ENCODE measurements around the gene HNRNPK.

Gene HNRNPK

DNA sequence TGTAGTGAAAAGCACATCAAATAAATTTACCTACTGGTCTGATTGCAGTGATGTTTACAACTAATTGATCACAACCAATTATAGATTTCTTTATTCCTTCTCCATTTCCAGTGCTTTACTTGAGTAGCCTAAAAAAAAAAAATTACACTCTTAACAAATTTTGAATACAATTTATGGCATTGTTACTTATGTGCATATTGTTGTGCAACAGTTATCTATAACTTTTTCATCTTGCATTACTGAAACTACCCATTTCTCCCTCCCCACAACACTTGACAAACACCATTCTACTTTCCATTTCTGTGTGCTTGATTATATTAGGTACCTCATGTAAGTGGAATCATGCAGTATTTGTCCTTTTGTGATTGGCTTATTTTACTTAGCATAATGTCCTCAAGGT, 12.9 kb upstream of the HNRNPK start:
- peaks cover 13% of the 10 kb centered on the region for H3K36me3 ChIP-seq (ENCODE audit: low read depth)
- H3K4me1 ChIP-seq (ENCODE audit: insufficient read depth, poor library complexity, severe bottlenecking): no peaks in the 10 kb centered on the region
- no peaks in the 10 kb centered on the region for H3K9me3 ChIP-seq (ENCODE audit: severe bottlenecking)
- H3K27me3 ChIP-seq (ENCODE audit: insufficient read depth, poor library complexity, severe bottlenecking): no peaks in the 10 kb centered on the region
- DNase-seq (ENCODE audit: low spot score) (no peak), ATAC-seq (ENCODE audit: low read depth) (no peak)
- H3K27ac ChIP-seq (ENCODE audit: poor library complexity, severe bottlenecking): no peak overlapping the region
- TF ChIP-seq, protein P1, sequence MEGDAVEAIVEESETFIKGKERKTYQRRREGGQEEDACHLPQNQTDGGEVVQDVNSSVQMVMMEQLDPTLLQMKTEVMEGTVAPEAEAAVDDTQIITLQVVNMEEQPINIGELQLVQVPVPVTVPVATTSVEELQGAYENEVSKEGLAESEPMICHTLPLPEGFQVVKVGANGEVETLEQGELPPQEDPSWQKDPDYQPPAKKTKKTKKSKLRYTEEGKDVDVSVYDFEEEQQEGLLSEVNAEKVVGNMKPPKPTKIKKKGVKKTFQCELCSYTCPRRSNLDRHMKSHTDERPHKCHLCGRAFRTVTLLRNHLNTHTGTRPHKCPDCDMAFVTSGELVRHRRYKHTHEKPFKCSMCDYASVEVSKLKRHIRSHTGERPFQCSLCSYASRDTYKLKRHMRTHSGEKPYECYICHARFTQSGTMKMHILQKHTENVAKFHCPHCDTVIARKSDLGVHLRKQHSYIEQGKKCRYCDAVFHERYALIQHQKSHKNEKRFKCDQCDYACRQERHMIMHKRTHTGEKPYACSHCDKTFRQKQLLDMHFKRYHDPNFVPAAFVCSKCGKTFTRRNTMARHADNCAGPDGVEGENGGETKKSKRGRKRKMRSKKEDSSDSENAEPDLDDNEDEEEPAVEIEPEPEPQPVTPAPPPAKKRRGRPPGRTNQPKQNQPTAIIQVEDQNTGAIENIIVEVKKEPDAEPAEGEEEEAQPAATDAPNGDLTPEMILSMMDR (IDR thresholded peaks at IDR 0.05; ENCODE audit: poor library complexity, severe bottlenecking): no peak
- no peak overlapping the region for H3K4me3 ChIP-seq (ENCODE audit: severe bottlenecking)

DNA sequence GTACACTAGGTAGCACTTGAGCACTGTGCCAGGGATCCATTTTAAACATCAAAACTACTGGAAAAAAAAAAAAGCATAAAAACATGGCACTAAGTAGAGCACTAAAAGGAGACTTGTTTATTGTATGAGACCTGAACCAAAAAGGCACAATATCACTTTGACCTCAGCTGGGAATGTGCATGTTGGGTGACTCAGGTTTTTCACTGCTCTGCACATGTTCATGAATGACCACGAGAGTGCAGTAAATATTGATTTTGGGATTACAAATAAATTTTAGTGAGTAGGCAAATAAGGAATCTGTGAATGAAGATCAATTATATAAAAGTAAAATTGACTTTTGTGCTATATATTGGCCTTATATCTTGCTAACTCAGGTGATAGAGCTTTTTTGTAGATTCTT, 12.4 kb upstream of the HNRNPK start:
- Histone ChIP-seq H3K36me3 (ENCODE audit: low read depth) (peaks cover 18% of the 10 kb centered on the region), H3K27ac (ENCODE audit: poor library complexity, severe bottlenecking) (no peak overlapping the region), H3K9me3 (ENCODE audit: severe bottlenecking) (no peaks in the 10 kb centered on the region), H3K4me3 (ENCODE audit: severe bottlenecking) (no peak overlapping the region), H3K4me1 (ENCODE audit: insufficient read depth, poor library complexity, severe bottlenecking) (peaks cover under 1% of the 10 kb centered on the region), H3K27me3 (ENCODE audit: insufficient read depth, poor library complexity, severe bottlenecking) (no peaks in the 10 kb centered on the region)
- TF ChIP-seq, protein P1 (IDR thresholded peaks at IDR 0.05; ENCODE audit: poor library complexity, severe bottlenecking): peak; percentile 28
- ATAC-seq (ENCODE audit: low read depth) (peak; percentile 44; the same call in 1 of the 3 replicates), DNase-seq (ENCODE audit: low spot score) (no peak)

DNA sequence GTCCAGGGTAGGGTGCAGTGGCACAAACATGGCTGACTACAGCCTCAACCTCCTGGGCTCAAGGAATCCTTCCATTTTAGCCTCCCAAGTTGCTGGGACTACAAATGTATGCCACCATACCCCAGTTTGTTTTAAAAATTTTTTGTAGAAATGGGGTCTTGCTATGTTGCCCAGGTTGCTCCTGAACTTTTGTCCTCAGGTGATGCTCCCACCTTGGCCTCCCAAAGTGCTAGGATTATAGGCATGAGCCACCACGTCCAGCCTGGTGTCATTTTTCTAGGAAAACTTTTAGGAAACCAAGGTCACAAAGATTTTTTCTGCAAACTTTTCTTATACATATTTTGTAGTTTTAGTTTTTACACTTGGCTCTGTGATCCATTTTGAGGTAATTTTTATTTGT, 11.3 kb upstream of the HNRNPK start:
- Histone ChIP-seq H3K36me3 (ENCODE audit: low read depth) (peaks cover 22% of the 10 kb centered on the region), H3K4me1 (ENCODE audit: insufficient read depth, poor library complexity, severe bottlenecking) (peaks cover 11% of the 10 kb centered on the region), H3K9me3 (ENCODE audit: severe bottlenecking) (peaks cover 2% of the 10 kb centered on the region), H3K4me3 (ENCODE audit: severe bottlenecking) (no peak overlapping the region), H3K27me3 (ENCODE audit: insufficient read depth, poor library complexity, severe bottlenecking) (no peaks in the 10 kb centered on the region), H3K27ac (ENCODE audit: poor library complexity, severe bottlenecking) (no peak overlapping the region)
- no peak for DNase-seq (ENCODE audit: low spot score)
- TF ChIP-seq, protein P1 (IDR thresholded peaks at IDR 0.05; ENCODE audit: poor library complexity, severe bottlenecking): no peak
- no peak for ATAC-seq (ENCODE audit: low read depth)

DNA sequence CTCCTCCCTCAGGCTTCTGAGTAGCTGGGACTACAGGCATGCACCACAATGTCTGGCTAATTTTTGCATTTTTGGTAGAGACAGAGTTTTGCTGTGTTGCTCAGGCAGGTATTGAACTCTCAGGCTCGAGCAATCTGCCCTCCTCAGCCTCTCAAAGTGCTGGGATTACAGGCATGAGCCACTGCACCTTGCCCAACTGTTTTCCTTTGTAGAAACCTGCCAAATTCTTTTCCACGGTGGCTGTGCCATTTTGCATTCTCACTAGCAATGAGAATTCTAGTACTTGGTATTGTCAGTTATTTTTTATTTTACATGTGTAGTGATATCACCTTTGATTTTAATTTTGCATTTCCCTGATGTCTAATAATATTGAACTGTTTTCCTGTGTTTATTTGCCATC, 8.4 kb upstream of the HNRNPK start:
- TF ChIP-seq, protein P1 (IDR thresholded peaks at IDR 0.05; ENCODE audit: poor library complexity, severe bottlenecking): no peak
- Histone ChIP-seq H3K27ac (ENCODE audit: poor library complexity, severe bottlenecking) (no peak overlapping the region), H3K4me1 (ENCODE audit: insufficient read depth, poor library complexity, severe bottlenecking) (peaks cover 15% of the 10 kb centered on the region), H3K9me3 (ENCODE audit: severe bottlenecking) (peaks cover 2% of the 10 kb centered on the region), H3K36me3 (ENCODE audit: low read depth) (peaks cover 22% of the 10 kb centered on the region), H3K27me3 (ENCODE audit: insufficient read depth, poor library complexity, severe bottlenecking) (no peaks in the 10 kb centered on the region), H3K4me3 (ENCODE audit: severe bottlenecking) (no peak overlapping the region)
- ATAC-seq (ENCODE audit: low read depth) (no peak), DNase-seq (ENCODE audit: low spot score) (no peak)

DNA sequence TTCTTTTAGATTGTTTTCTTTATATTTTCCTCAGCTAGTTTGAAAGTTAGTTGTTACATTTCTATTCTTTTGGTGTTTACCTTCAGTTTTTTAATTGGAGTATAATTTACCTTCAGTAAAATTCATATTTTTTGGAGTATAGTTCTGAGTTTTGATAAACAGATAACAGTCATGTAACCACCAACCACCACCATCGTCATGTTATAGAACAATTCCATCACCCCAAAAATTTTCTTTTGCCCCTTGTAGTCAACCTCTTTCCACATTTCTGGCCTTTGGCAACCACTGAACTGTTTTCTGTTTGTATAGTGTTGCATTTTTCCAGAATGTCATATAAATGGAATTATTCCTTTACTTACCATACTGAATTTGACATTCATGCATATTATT, 7.4 kb upstream of the HNRNPK start:
- Histone ChIP-seq H3K4me3 (ENCODE audit: severe bottlenecking) (no peak overlapping the region), H3K9me3 (ENCODE audit: severe bottlenecking) (peaks cover 2% of the 10 kb centered on the region), H3K27me3 (ENCODE audit: insufficient read depth, poor library complexity, severe bottlenecking) (no peaks in the 10 kb centered on the region), H3K36me3 (ENCODE audit: low read depth) (peaks cover 22% of the 10 kb centered on the region), H3K27ac (ENCODE audit: poor library complexity, severe bottlenecking) (peak overlapping the region; percentile 46), H3K4me1 (ENCODE audit: insufficient read depth, poor library complexity, severe bottlenecking) (peaks cover 20% of the 10 kb centered on the region)
- ATAC-seq (ENCODE audit: low read depth) (no peak), DNase-seq (ENCODE audit: low spot score) (no peak)
- TF ChIP-seq, protein P1 (IDR thresholded peaks at IDR 0.05; ENCODE audit: poor library complexity, severe bottlenecking): no peak
